Measurements from ENCODE around the gene OR2AJ1.

Gene OR2AJ1

DNA sequence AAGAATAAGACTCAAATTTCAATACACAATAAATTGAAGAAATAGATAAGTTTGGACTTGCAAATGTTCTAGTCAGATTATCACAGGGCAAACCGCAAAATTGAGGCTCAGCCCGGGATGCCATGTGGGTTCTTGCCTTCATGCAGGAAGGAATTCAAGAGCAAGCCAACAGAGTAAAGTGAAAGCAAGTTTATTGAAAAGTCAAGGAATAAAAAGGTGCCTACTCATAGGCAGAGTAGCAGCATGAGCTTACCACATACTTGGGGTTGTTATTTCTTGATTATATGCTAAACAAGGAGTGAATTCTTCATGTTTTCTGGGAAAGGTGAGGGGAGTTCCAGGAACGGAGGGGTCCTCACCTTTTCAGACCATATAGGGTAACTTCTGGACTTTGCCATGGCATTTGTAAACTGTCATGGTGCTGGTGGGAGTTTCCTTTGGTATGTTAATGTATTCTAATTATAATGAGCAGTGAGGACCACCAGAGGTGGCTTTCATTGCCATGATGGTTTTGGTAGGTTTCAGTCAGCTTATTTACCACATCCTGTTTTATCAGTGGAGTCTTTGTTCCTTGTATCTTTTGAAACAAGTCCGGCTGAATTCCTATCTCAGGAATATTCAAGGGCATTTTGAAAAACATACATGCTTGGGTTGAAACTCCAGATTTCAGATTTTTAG, 38.4 kb downstream of the OR2AJ1 start:
- no peak for DNase-seq

DNA sequence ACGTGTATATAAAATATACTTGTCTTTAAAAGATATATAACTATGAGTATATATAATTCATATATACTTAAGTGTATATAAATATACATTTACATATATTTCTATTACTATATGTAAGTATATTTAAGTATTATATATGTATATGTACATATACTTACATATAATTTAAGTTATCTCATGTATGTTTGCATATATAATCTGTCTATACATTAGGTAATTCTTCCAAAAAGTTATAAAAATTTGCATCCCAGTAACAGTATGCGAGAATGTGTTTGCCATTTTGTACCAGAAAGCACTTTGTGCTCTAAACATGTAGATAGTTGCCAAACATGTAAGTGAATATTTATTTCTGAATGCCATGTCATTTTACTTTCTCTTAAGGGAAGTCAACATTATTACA, 40.2 kb downstream of the OR2AJ1 start, which contains the start of gene OR2AK2:
Gene OR2AK2 (plus strand): TSS at position 301 of the 400 bp plus-strand sequence. CDS start 144 bp downstream, outside the sequence.
- DNase-seq: no peak

DNA sequence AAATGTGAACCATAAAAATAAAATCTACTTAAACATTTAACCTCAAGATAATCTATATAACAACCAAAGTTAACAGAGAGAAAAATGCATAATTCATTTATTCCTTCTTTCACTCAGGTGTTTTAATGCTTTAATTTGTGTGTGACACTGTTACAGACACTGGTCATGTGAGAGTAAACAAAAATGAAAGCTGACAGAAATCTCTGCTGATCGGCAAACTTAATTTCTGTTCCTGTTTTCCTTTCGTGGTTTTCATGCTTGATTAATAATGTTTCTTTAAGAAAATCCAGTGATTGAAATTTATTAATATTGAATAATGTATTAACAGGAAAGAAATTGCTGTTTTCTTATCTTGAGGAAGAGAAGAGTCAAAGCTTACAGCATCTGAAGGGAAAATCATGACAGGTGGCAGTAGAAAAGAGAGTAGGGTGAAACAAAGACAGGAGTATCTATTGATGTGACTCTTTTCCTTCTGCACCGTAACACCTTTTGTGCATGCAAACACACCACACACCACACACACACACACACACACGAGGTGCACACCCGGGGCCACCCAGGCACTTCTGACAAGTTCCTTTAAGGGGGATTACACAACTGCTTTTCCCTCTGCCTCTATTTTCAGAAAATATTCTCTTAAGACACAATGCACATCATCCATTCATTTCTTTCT, 42.0 kb downstream of the OR2AJ1 start:
- no peak for DNase-seq

All from activated CD4-positive, alpha-beta T cell treated with anti-CD3 and anti-CD28 coated beads, Interleukin-2, amount 50 U/mL, for 1 hour (primary cell).